Endothelial cell of umbilical vein (primary cell): ENCODE results near the gene RBM45. TPM values are rescaled to one million over a fixed set of nuclear protein-coding genes. Genes with fewer than 3 reads are reported as not detected.

Experiments
- BruUV-seq: library from RNA; stranded (reverse); fragments of 400-500 nt; replicated peaks from 2 replicates; lab custom pipeline; 2021; lab: Mats Ljungman, UMichigan
- CTCF ChIA-PET: fragments of 300-600, 350-600 bp; sonication (Branson Sonifier 250); formaldehyde crosslinking; loops from one replicate; lab custom pipeline; 2021; ENCODE audit warnings: antibody characterized with exemption, inconsistent platforms; lab: Charles Lee
- POLR2A ChIA-PET: fragments of 300-600, 350-600 bp; sonication (Branson Sonifier 250); formaldehyde crosslinking; loops from one replicate; lab custom pipeline; 2021; ENCODE audit warnings: antibody characterized with exemption, inconsistent platforms; lab: Charles Lee
- DNase-seq: peaks from one replicate; pipeline ENCODE4 v3.0.0-alpha.2; 2011; ENCODE audit warnings: low read depth, low spot score
- FAIRE-seq: peaks from 2 replicates; lab custom pipeline; 2011; peaks lifted over from hg19 to GRCh38; lab: Jason Lieb, UNC
- H2AFZ ChIP-seq: 2 replicates; pipeline ENCODE4 v1.6.0; 2012; ENCODE audit warnings: low read depth, low read length, control low read depth, inconsistent platforms
- H3K27ac ChIP-seq: 2 replicates; pipeline ENCODE4 v1.5.1; 2011; ENCODE audit warnings: low read depth, mild to moderate bottlenecking, control low read depth, low read length, moderate library complexity; ENCODE audit not compliant: insufficient read depth
- H3K27me3 ChIP-seq, 2 experiments: 2 replicates each; pipeline versions ENCODE4 v1.6.0 to v1.6.1; 2011; ENCODE audit warnings: low read length in 2 of 2, mixed read lengths in 1 of 2; ENCODE audit not compliant: control insufficient read depth in 2 of 2, insufficient read depth in 2 of 2
- H3K36me3 ChIP-seq, 2 experiments: 2 replicates in 1 of 2; 3 replicates in 1 of 2; pipeline ENCODE4 v1.5.1; 2011; ENCODE audit warnings: low read length in 2 of 2, mild to moderate bottlenecking in 1 of 2, moderate library complexity in 1 of 2; ENCODE audit not compliant: control insufficient read depth in 2 of 2, insufficient read depth in 2 of 2; ENCODE audit errors: extremely low read depth in 1 of 2
- H3K4me1 ChIP-seq: 3 replicates; pipeline ENCODE4 v1.5.1; 2011; ENCODE audit warnings: mild to moderate bottlenecking, low read length; ENCODE audit not compliant: control insufficient read depth, insufficient read depth; ENCODE audit errors: extremely low read depth
- H3K4me2 ChIP-seq: 2 replicates; pipeline ENCODE4 v1.6.1; 2011; ENCODE audit warnings: low read length, control low read depth, mixed read lengths; ENCODE audit not compliant: insufficient read depth
- H3K4me3 ChIP-seq, 3 experiments: fragments of 200-600 bp in 1 of 3; sonication (generic), shearing (Covaris generic) in 1 of 3; replicated peaks in 1 of 3; 2 replicates each; pipeline ENCODE4 v1.5.1; 2011 to 2016; ENCODE audit warnings: control low read depth in 3 of 3, low read length in 3 of 3, mild to moderate bottlenecking in 2 of 3, inconsistent platforms in 1 of 3, low read depth in 1 of 3, moderate library complexity in 1 of 3; ENCODE audit not compliant: insufficient read depth in 1 of 3
- H3K79me2 ChIP-seq: 2 replicates; pipeline ENCODE4 v1.6.0; 2012; ENCODE audit warnings: low read length, inconsistent platforms; ENCODE audit not compliant: control insufficient read depth, insufficient read depth
- H3K9ac ChIP-seq: replicated peaks from 2 replicates; pipeline ENCODE3; 2011; ENCODE audit warnings: low read length, control low read depth; ENCODE audit not compliant: insufficient read depth; ENCODE audit errors: extremely low read depth
- H3K9me1 ChIP-seq: replicated peaks from 3 replicates; pipeline ENCODE4 v1.6.0; 2011; ENCODE audit warnings: mild to moderate bottlenecking, low read length; ENCODE audit not compliant: control insufficient read depth, insufficient read depth; ENCODE audit errors: extremely low read depth
- H3K9me3 ChIP-seq: replicated peaks from 2 replicates; pipeline ENCODE4 v1.5.1; 2012; ENCODE audit warnings: low read length, inconsistent platforms; ENCODE audit not compliant: control insufficient read depth, insufficient read depth
- H4K20me1 ChIP-seq: replicated peaks from 2 replicates; pipeline ENCODE3; 2011; ENCODE audit warnings: mild to moderate bottlenecking, low read length; ENCODE audit not compliant: control insufficient read depth, insufficient read depth; ENCODE audit errors: extremely low read depth
- EZH2 ChIP-seq: IDR thresholded peaks from 2 replicates; pipeline ENCODE4 v1.6.1; 2012; ENCODE audit warnings: borderline replicate concordance, low read depth, mild to moderate bottlenecking, moderate library complexity, low read length, inconsistent platforms; ENCODE audit not compliant: severe bottlenecking
- FOS ChIP-seq: IDR thresholded peaks from 2 replicates; pipeline ENCODE4 v1.6.1; 2011; ENCODE audit warnings: mild to moderate bottlenecking, low read length, moderate library complexity, borderline replicate concordance; ENCODE audit not compliant: insufficient read depth
- GATA2 ChIP-seq: IDR thresholded peaks from 2 replicates; pipeline ENCODE4 v1.7.0; 2011; ENCODE audit warnings: low read depth, mild to moderate bottlenecking, moderate library complexity, mixed read lengths, low read length; ENCODE audit not compliant: insufficient read length, insufficient read depth
- JUN ChIP-seq: IDR thresholded peaks from 2 replicates; pipeline ENCODE4 v1.6.1; 2011; ENCODE audit warnings: borderline replicate concordance, low read depth; ENCODE audit not compliant: insufficient read length, insufficient read depth
- POLR2AphosphoS5 ChIP-seq: IDR thresholded peaks from 2 replicates; pipeline ENCODE4 v1.6.1; 2012; ENCODE audit warnings: low read depth, mild to moderate bottlenecking, control low read depth, low read length, moderate library complexity; ENCODE audit not compliant: insufficient read depth
- dilution Hi-C: fragments of 300-500 bp; cut with MboI; formaldehyde crosslinking; loops from one replicate; pipeline ENCODE4 v1.15.0; 2019; ENCODE audit warnings: low sequenced_read_pairs; ENCODE audit not compliant: extremely low pct_ligation_motif_present
- intact Hi-C: fragments of 100-400 bp; cut with micrococcal nuclease; formaldehyde crosslinking; loops from one replicate; pipeline ENCODE4 v1.10.0; 2022
- polyA plus RNA-seq, 4 experiments: library from polyadenylated mRNA; depleted of rRNA in 3 of 4; stranded (reverse) in 3 of 4; unstranded in 1 of 4; fragments of >200 nt; gene quantifications; 2 replicates each; pipeline versions ENCODE4 v1.2.1 to v1.2.3, GENCODE V29; 2011 to 2012; ENCODE audit warnings: missing spikeins in 1 of 4
- total RNA-seq: library from RNA; stranded (reverse); gene quantifications from 2 replicates; pipeline ENCODE4 v1.2.3, GENCODE V29; 2021
- TF ChIP-seq, protein P1 (sequence below): IDR thresholded peaks from 2 replicates; pipeline ENCODE4 v1.6.1; 2011; ENCODE audit not compliant: insufficient read depth, insufficient read length
- TF ChIP-seq, protein P2 (sequence below), 2 donors: IDR thresholded peaks; 1 replicate in 1 of 2; 2 replicates in 1 of 2; pipeline ENCODE4 v1.5.1; 2011; ENCODE audit warnings: low read length in 2 of 2, mild to moderate bottlenecking in 2 of 2, moderate library complexity in 2 of 2, control low read depth in 1 of 2, inconsistent platforms in 1 of 2, low read depth in 1 of 2; ENCODE audit not compliant: insufficient read depth in 1 of 2; ENCODE audit errors: extremely low read depth in 1 of 2

The RBM45 gene
- total and polyA plus RNA-seq, 2 donors (not counting 3 experiments of a cell fraction or from before 2014, with no cell fraction given): 6.8 to 12.4 TPM

DNA sequence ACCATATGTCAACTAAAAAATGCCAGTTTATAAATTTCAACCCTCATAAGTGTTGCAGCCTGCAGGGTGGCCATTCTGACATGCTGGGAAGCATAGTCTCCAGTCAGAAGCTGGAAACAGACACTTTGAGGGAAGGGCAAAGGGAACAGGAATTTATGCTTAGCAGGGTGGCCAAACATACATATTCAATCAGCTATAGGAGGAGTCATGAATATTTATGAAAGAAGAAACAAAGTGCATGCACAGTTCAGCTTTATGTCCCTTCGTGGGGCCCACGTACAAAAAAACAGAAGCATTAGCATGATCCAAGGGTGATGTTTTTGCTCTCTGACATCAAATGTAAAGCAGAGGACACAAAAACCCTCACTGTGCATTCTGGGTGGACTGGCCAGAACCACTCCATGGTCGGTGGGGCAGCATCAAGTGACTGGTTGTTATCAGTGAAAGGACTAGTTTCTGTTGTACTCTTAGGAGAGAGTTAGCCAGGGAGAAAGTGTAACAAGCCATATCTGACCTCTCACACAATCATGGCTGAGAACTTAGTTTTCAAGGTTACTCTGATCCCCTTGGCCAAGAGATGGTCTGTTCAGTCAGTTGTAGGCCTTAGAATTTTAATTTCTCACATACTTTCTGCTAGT lies 29.7 kb upstream of the RBM45 start:
- Histone ChIP-seq H4K20me1 (no peaks in the 10 kb centered on the region), H3K27me3 (peaks cover 0 to 5% of the 10 kb centered on the region in 2 experiments), H3K9me1 (no peaks in the 10 kb centered on the region), H3K9ac (no peak overlapping the region), H3K4me2 (no peak overlapping the region), H3K4me1 (no peaks in the 10 kb centered on the region), H3K4me3 (no peak overlapping the region), H3K9me3 (no peaks in the 10 kb centered on the region), H3K36me3 (no peaks in the 10 kb centered on the region), H3K27ac (no peak overlapping the region), H3K79me2 (no peaks in the 10 kb centered on the region), H2AFZ (no peak overlapping the region)
- FAIRE-seq (no peak), DNase-seq (no peak)
- TF ChIP-seq GATA2 (no peak), POLR2AphosphoS5 (no peak), EZH2 (no peak)
- TF ChIP-seq, protein P1, sequence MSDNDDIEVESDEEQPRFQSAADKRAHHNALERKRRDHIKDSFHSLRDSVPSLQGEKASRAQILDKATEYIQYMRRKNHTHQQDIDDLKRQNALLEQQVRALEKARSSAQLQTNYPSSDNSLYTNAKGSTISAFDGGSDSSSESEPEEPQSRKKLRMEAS: no peak
- intact Hi-C loops: no loop called here
- dilution Hi-C loops: no loop called here
- BruUV-seq: no TSS peak
- ChIA-PET POLR2A (no interaction called here), CTCF (no interaction called here)

DNA sequence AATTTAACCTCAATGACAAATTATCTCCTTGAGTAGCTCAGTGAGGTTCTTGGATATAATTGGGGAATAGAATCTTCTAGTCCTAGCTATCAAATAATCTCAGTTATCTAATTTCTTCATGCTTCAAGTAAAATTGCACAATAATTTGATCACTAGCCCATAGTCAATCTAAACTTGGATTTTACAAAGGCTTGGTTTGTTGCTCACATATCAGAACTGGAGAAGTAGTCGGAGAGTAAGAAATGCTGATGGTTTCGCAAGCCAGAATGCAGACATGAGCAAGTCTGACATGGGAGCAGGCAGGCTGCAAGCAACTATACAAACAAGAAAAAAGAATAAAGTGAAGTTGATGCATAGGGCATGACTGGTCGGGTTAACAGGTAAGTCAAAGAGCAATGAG lies 28.0 kb upstream of the RBM45 start:
- no TSS peak for BruUV-seq
- Histone ChIP-seq H4K20me1 (no peaks in the 10 kb centered on the region), H3K9me1 (no peaks in the 10 kb centered on the region), H3K27me3 (peaks cover 0 to 5% of the 10 kb centered on the region in 2 experiments), H3K4me2 (no peak overlapping the region), H2AFZ (no peak overlapping the region), H3K79me2 (no peaks in the 10 kb centered on the region), H3K9me3 (no peaks in the 10 kb centered on the region), H3K36me3 (no peaks in the 10 kb centered on the region), H3K4me3 (no peak overlapping the region), H3K4me1 (no peaks in the 10 kb centered on the region), H3K9ac (no peak overlapping the region), H3K27ac (no peak overlapping the region)
- FAIRE-seq (no peak), DNase-seq (no peak)
- dilution Hi-C loops: no loop called here
- ChIA-PET POLR2A (no interaction called here), CTCF (no interaction called here)
- TF ChIP-seq, protein P1: no peak
- TF ChIP-seq POLR2AphosphoS5 (no peak), EZH2 (no peak), FOS (no peak), JUN (no peak)
- TF ChIP-seq, protein P2, sequence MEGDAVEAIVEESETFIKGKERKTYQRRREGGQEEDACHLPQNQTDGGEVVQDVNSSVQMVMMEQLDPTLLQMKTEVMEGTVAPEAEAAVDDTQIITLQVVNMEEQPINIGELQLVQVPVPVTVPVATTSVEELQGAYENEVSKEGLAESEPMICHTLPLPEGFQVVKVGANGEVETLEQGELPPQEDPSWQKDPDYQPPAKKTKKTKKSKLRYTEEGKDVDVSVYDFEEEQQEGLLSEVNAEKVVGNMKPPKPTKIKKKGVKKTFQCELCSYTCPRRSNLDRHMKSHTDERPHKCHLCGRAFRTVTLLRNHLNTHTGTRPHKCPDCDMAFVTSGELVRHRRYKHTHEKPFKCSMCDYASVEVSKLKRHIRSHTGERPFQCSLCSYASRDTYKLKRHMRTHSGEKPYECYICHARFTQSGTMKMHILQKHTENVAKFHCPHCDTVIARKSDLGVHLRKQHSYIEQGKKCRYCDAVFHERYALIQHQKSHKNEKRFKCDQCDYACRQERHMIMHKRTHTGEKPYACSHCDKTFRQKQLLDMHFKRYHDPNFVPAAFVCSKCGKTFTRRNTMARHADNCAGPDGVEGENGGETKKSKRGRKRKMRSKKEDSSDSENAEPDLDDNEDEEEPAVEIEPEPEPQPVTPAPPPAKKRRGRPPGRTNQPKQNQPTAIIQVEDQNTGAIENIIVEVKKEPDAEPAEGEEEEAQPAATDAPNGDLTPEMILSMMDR (IDR thresholded peaks at IDR 0.05; ENCODE audit: extremely low read depth in 1 of 2, insufficient read depth in 1 of 2, low read depth in 1 of 2, low read length in 2 of 2): no peak
- intact Hi-C loops: no loop called here
